Glutamatergic neuron (in vitro differentiated cells): Measurements from ENCODE around the gene MRPS14. TPM values are rescaled to one million over a fixed set of nuclear protein-coding genes. Genes with fewer than 3 reads are reported as not detected.

Experiments used
- DNase-seq: peaks from one replicate; pipeline ENCODE4 v3.0.0; 2022
- H3K27ac Mint-ChIP-seq: one replicate; pipeline ENCODE4 v1.8.0; 2020; ENCODE audit warnings: mild to moderate bottlenecking, mixed read lengths, inconsistent platforms; ENCODE audit not compliant: unreplicated experiment
- H3K27me3 Mint-ChIP-seq: one replicate; pipeline ENCODE4 v1.8.0; 2020; ENCODE audit warnings: mild to moderate bottlenecking, moderate library complexity, mixed read lengths, inconsistent platforms; ENCODE audit not compliant: unreplicated experiment
- H3K36me3 Mint-ChIP-seq: one replicate; pipeline ENCODE4 v1.8.0; 2020; ENCODE audit warnings: mild to moderate bottlenecking, mixed read lengths, inconsistent platforms; ENCODE audit not compliant: unreplicated experiment
- H3K4me1 Mint-ChIP-seq: one replicate; pipeline ENCODE4 v1.8.0; 2020; ENCODE audit warnings: mild to moderate bottlenecking, low read depth, mixed read lengths, inconsistent platforms; ENCODE audit not compliant: unreplicated experiment
- H3K4me3 Mint-ChIP-seq: one replicate; pipeline ENCODE4 v1.8.0; 2020; ENCODE audit warnings: mild to moderate bottlenecking, mixed read lengths, inconsistent platforms; ENCODE audit not compliant: unreplicated experiment
- H3K9me3 Mint-ChIP-seq: one replicate; pipeline ENCODE4 v1.8.0; 2020; ENCODE audit warnings: mild to moderate bottlenecking, moderate library complexity, mixed read lengths, inconsistent platforms; ENCODE audit not compliant: unreplicated experiment
- total RNA-seq: library from RNA; stranded (reverse); fragmentation: NEBNext Ultra II Directional; extraction: Animal tissue kit (Norgen Biotek cat#: 25700); gene quantifications from one replicate; pipeline ENCODE4 v1.2.1, GENCODE V29; 2021; ENCODE audit not compliant: unreplicated experiment
- TF ChIP-seq, protein P1 (sequence below): fragments of 200-600 bp; sonication (generic); IDR thresholded peaks from one replicate; pipeline ENCODE4 v1.5.0; 2021; ENCODE audit not compliant: partially characterized antibody, unreplicated experiment

Gene MRPS14
- total RNA-seq, 1 donor from 2014 or later, result 35.3 TPM

- H3K36me3 Mint-ChIP-seq, result no peaks in the 10 kb centered on the region
- DNase-seq, result no peak
- peaks cover 3% of the 10 kb centered on the region for H3K9me3 Mint-ChIP-seq
- no peaks in the 10 kb centered on the region for H3K27me3 Mint-ChIP-seq
- H3K27ac Mint-ChIP-seq, result no peak overlapping the region
- TF ChIP-seq, protein P1, sequence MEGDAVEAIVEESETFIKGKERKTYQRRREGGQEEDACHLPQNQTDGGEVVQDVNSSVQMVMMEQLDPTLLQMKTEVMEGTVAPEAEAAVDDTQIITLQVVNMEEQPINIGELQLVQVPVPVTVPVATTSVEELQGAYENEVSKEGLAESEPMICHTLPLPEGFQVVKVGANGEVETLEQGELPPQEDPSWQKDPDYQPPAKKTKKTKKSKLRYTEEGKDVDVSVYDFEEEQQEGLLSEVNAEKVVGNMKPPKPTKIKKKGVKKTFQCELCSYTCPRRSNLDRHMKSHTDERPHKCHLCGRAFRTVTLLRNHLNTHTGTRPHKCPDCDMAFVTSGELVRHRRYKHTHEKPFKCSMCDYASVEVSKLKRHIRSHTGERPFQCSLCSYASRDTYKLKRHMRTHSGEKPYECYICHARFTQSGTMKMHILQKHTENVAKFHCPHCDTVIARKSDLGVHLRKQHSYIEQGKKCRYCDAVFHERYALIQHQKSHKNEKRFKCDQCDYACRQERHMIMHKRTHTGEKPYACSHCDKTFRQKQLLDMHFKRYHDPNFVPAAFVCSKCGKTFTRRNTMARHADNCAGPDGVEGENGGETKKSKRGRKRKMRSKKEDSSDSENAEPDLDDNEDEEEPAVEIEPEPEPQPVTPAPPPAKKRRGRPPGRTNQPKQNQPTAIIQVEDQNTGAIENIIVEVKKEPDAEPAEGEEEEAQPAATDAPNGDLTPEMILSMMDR, result no peak
- H3K4me3 Mint-ChIP-seq, result no peak overlapping the region
- H3K4me1 Mint-ChIP-seq, result peaks cover 2% of the 10 kb centered on the region
Measured at GRCh38 chr1:174989536-174990220, 33.5 kb downstream of the MRPS14 start.

DNA sequence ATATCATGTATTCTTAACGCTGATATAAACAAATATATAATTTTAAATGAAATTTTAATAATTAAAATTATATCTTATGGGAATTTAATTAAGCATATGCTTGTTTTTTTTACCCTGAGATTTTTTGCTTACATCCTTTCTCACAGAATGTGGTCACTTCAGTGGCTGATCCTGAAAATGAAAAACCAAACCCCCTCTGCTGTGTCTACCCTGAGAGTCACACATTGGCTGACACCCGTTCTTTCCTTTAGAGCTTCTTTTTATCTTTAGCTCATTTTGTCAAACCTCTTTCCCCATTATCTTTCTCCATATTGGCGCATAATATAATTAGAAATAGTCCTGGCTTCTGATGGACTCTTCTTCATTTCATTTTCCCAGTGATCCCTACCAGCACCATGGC is 34.2 kb downstream of the MRPS14 start:
- peaks cover 2% of the 10 kb centered on the region for H3K4me1 Mint-ChIP-seq
- TF ChIP-seq, protein P1, result no peak
- no peaks in the 10 kb centered on the region for H3K36me3 Mint-ChIP-seq
- no peak overlapping the region for H3K27ac Mint-ChIP-seq
- DNase-seq, result no peak
- H3K9me3 Mint-ChIP-seq, result peaks cover 3% of the 10 kb centered on the region
- no peaks in the 10 kb centered on the region for H3K27me3 Mint-ChIP-seq
- H3K4me3 Mint-ChIP-seq, result no peak overlapping the region

- Mint-ChIP-seq H3K36me3 (no peaks in the 10 kb centered on the region), H3K4me1 (peaks cover 2% of the 10 kb centered on the region)
- TF ChIP-seq, protein P1, result no peak
Measured at GRCh38 chr1:174988539-174988938, 34.7 kb downstream of the MRPS14 start.

GRCh38 chr1:174984952-174985351 is 38.3 kb downstream of the MRPS14 start:
- H3K9me3 Mint-ChIP-seq, result peaks cover 4% of the 10 kb centered on the region
- DNase-seq, result no peak
- H3K4me1 Mint-ChIP-seq, result peaks cover 9% of the 10 kb centered on the region
- H3K27me3 Mint-ChIP-seq, result no peaks in the 10 kb centered on the region
- H3K4me3 Mint-ChIP-seq, result no peak overlapping the region
- peaks cover 6% of the 10 kb centered on the region for H3K36me3 Mint-ChIP-seq
- no peak overlapping the region for H3K27ac Mint-ChIP-seq
- TF ChIP-seq, protein P1, result no peak

More at GRCh38 chr1:174988539-174988938, 34.7 kb downstream of the MRPS14 start:
- peaks cover 3% of the 10 kb centered on the region for H3K9me3 Mint-ChIP-seq
- no peak overlapping the region for H3K4me3 Mint-ChIP-seq
- no peak for DNase-seq
- no peak overlapping the region for H3K27ac Mint-ChIP-seq
- H3K27me3 Mint-ChIP-seq, result no peaks in the 10 kb centered on the region

DNA sequence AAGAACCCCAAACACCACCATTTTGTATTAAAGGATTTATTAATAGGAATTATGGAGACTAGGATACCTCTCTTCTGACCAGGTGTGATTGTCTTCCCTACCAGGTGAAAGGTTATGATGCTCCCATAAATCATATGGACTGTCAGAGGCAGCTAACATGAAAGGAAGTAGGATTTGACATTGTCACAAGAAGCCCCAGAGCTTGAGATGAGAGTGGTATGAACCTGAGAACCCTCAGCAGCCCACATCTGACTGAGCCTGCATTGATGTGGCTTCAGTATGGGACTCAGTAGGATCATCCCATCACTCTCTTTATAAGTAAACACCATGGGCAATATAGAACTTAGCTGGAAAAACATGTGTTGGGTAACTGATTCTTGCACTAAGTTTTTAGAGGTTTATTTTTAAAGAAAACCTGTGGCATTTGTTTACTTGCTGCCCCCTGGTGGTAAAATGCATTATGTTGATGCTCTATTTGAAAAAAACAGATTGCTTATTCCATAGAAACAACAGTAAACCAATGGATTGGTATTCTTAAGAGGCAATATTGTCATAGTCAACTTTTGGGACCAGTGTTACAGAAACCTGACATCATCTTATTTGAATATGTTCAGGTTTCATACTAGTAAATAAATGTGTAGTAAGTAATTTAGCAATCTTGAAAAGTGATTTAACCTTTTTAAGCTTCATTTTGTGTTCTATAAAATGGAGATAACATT is 40.1 kb downstream of the MRPS14 start:
- Mint-ChIP-seq H3K27me3 (no peaks in the 10 kb centered on the region), H3K36me3 (peaks cover 6% of the 10 kb centered on the region), H3K4me1 (peaks cover 12% of the 10 kb centered on the region), H3K9me3 (peaks cover 2% of the 10 kb centered on the region), H3K27ac (no peak overlapping the region), H3K4me3 (no peak overlapping the region)
- TF ChIP-seq, protein P1, result peak; percentile 93
- no peak for DNase-seq
